HFFc6 (cell line): ENCODE measurements around the gene PCDH12. TPM values are rescaled to one million over a fixed set of nuclear protein-coding genes. Genes with fewer than 3 reads are reported as not detected.

Experiments
- DNase-seq: peaks from one replicate; pipeline ENCODE4 v3.0.0-alpha.2; 2018
- H3K27ac Mint-ChIP-seq: 2 replicates; pipeline ENCODE4 v1.8.0; 2020; ENCODE audit warnings: mild to moderate bottlenecking, mixed read lengths
- H3K27me3 Mint-ChIP-seq: 2 replicates; pipeline ENCODE4 v1.8.0; 2021; ENCODE audit warnings: mild to moderate bottlenecking, moderate library complexity, mixed read lengths; ENCODE audit not compliant: insufficient read depth
- H3K36me3 Mint-ChIP-seq: 2 replicates; pipeline ENCODE4 v1.8.0; 2021; ENCODE audit warnings: low read depth, mixed read lengths
- H3K4me1 Mint-ChIP-seq: 2 replicates; pipeline ENCODE4 v1.8.0; 2020; ENCODE audit warnings: low read depth, mixed read lengths
- H3K4me3 Mint-ChIP-seq: 2 replicates; pipeline ENCODE4 v1.8.0; 2020; ENCODE audit warnings: mild to moderate bottlenecking, moderate library complexity, mixed read lengths
- H3K9me3 Mint-ChIP-seq: 2 replicates; pipeline ENCODE4 v1.8.0; 2020; ENCODE audit warnings: mild to moderate bottlenecking, mixed read lengths
- CTCF ChIP-seq: fragments of 200-600 bp; sonication (generic); IDR thresholded peaks from 2 replicates; pipeline ENCODE4 v1.5.0; 2021; ENCODE audit warnings: antibody characterized with exemption, mild to moderate bottlenecking
- total RNA-seq, 6 experiments: library from RNA; stranded (reverse); fragmentation: NEBNext Ultra II Directional; extraction: Animal tissue kit (Norgen Biotek cat#: 25700); gene quantifications; 2 replicates in 1 of 6; 3 replicates in 5 of 6; pipeline ENCODE4 v1.2.3, GENCODE V29; 2021

PCDH12 gene
- total RNA-seq, 6 experiments from 2014 or later = 0.02 to 0.71 (median 0.08) TPM; not detected in 2

- H3K4me3 Mint-ChIP-seq = no peak overlapping the region
- H3K27me3 Mint-ChIP-seq = peaks cover 23% of the 10 kb centered on the region
- no peak overlapping the region for H3K27ac Mint-ChIP-seq
- H3K4me1 Mint-ChIP-seq = peaks cover 7% of the 10 kb centered on the region
- H3K36me3 Mint-ChIP-seq = peaks cover 5% of the 10 kb centered on the region
- no peak for TF ChIP-seq CTCF
- no peaks in the 10 kb centered on the region for H3K9me3 Mint-ChIP-seq
- DNase-seq = no peak
Measured at GRCh38 chr5:141919218-141920119, 38.5 kb downstream of the PCDH12 start.

GRCh38 chr5:141917760-141918159 is 40.2 kb downstream of the PCDH12 start:
- Mint-ChIP-seq H3K36me3 (no peaks in the 10 kb centered on the region), H3K4me1 (peaks cover 10% of the 10 kb centered on the region), H3K9me3 (no peaks in the 10 kb centered on the region), H3K4me3 (no peak overlapping the region), H3K27ac (no peak overlapping the region), H3K27me3 (peaks cover 26% of the 10 kb centered on the region)
- no peak for DNase-seq
- no peak for TF ChIP-seq CTCF

- Mint-ChIP-seq H3K4me1 (peaks cover 10% of the 10 kb centered on the region), H3K36me3 (no peaks in the 10 kb centered on the region), H3K9me3 (no peaks in the 10 kb centered on the region), H3K27ac (no peak overlapping the region), H3K4me3 (no peak overlapping the region), H3K27me3 (peaks cover 26% of the 10 kb centered on the region)
- DNase-seq = no peak
- TF ChIP-seq CTCF = no peak
Measured at GRCh38 chr5:141916522-141916921, 41.5 kb downstream of the PCDH12 start.

- Mint-ChIP-seq H3K27ac (no peak overlapping the region), H3K4me3 (no peak overlapping the region), H3K27me3 (peaks cover 27% of the 10 kb centered on the region), H3K36me3 (no peaks in the 10 kb centered on the region), H3K9me3 (no peaks in the 10 kb centered on the region), H3K4me1 (peaks cover 10% of the 10 kb centered on the region)
- DNase-seq = no peak
- TF ChIP-seq CTCF = no peak
Measured at GRCh38 chr5:141915881-141916336, 42.1 kb downstream of the PCDH12 start.

GRCh38 chr5:141914797-141915196 is 43.2 kb downstream of the PCDH12 start:
- H3K9me3 Mint-ChIP-seq = no peaks in the 10 kb centered on the region
- no peak for TF ChIP-seq CTCF
- H3K27ac Mint-ChIP-seq = no peak overlapping the region
- H3K4me3 Mint-ChIP-seq = 0 out of 2 replicates have a peak overlapping the region, but pooled peaks have one; percentile 8
- no peak for DNase-seq
- H3K4me1 Mint-ChIP-seq = peaks cover 21% of the 10 kb centered on the region
- H3K36me3 Mint-ChIP-seq = no peaks in the 10 kb centered on the region
- H3K27me3 Mint-ChIP-seq = peaks cover 28% of the 10 kb centered on the region
